Measurements from ENCODE around the gene OGFOD1.

The OGFOD1 gene

DNA sequence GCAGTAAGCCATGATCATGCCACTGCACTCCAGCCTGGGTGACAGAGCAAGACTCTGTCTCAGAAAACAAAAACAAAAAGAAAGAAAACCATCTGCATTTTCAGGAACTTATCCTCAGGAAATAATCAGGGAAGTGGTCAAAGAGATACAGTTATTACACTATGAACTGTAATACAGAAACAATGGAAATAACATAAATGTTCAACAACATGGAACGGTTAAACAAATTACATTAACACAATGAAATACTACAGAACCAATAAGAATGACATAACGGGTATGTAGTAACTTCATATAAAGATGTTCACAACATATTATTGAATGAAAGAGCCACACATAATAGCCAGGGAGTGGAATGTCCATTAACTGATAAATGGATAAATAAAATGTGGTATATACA lies 61.7 kb downstream of the OGFOD1 start:
- peaks cover 0 to 9% of the 10 kb centered on the region in 2 experiments for H3K4me1 ChIP-seq (ENCODE audit: control insufficient read depth in 1 of 2, insufficient read depth in 1 of 2, low read depth in 1 of 2, low read length in 1 of 2)
- TF ChIP-seq, protein P1, sequence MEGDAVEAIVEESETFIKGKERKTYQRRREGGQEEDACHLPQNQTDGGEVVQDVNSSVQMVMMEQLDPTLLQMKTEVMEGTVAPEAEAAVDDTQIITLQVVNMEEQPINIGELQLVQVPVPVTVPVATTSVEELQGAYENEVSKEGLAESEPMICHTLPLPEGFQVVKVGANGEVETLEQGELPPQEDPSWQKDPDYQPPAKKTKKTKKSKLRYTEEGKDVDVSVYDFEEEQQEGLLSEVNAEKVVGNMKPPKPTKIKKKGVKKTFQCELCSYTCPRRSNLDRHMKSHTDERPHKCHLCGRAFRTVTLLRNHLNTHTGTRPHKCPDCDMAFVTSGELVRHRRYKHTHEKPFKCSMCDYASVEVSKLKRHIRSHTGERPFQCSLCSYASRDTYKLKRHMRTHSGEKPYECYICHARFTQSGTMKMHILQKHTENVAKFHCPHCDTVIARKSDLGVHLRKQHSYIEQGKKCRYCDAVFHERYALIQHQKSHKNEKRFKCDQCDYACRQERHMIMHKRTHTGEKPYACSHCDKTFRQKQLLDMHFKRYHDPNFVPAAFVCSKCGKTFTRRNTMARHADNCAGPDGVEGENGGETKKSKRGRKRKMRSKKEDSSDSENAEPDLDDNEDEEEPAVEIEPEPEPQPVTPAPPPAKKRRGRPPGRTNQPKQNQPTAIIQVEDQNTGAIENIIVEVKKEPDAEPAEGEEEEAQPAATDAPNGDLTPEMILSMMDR (IDR thresholded peaks at IDR 0.05) = no peak

DNA sequence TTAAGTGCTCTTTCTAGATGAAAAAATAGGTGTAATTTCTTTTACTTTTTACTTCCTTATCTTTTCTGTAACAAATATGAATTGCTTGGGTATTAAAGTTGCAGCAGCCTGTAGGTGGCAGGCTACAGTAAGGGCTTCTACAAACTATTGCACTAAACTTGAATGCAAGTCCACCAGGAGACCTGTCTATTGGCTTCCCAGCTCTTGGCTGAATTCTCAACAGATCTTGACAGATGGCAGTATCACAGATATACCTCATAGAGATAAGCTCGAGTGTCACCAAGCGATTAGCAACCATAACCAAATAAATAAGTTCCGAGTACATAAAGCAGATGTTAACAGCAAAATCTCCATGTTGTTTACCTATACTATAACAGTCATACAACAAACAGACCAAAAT lies 62.6 kb downstream of the OGFOD1 start:
- Histone ChIP-seq H3K9me3 (no peaks in the 10 kb centered on the region), H3K4me3 (ENCODE audit: low read depth in 1 of 2, low read length in 1 of 2) (no peak overlapping the region), H3K27ac (no peak overlapping the region), H3K36me3 (peaks cover 17% of the 10 kb centered on the region), H3K27me3 (no peaks in the 10 kb centered on the region), H3K4me1 (ENCODE audit: control insufficient read depth in 1 of 2, insufficient read depth in 1 of 2, low read depth in 1 of 2, low read length in 1 of 2) (peaks cover 0 to 9% of the 10 kb centered on the region in 2 experiments)
- TF ChIP-seq, protein P1 (IDR thresholded peaks at IDR 0.05) = no peak

More for the DNA sequence above, 61.7 kb downstream of the OGFOD1 start:
- Histone ChIP-seq H3K4me3 (ENCODE audit: low read depth in 1 of 2, low read length in 1 of 2) (no peak overlapping the region), H3K27ac (no peak overlapping the region), H3K36me3 (peaks cover 25% of the 10 kb centered on the region), H3K27me3 (no peaks in the 10 kb centered on the region), H3K9me3 (no peaks in the 10 kb centered on the region)

DNA sequence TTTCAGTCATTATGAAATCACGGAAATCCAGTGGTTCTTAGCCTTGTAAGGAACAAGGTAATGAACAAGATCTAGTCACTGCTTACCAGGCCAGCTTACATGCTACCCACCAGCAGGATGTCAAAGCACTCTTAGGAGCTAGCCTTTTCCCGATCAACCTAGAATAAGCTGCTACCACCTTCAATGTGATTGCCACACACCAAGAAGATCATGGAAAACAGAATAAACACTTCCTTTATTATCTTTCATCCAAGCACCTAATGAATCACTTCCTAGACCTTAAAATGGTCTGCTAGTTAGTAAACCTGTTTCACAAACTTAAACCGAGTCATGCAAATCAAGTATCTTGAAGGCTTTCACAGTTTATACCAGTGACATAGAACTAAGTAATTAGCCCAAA lies 63.5 kb downstream of the OGFOD1 start:
- TF ChIP-seq, protein P1 (IDR thresholded peaks at IDR 0.05) = no peak
- H3K27ac ChIP-seq = no peak overlapping the region
- H3K4me1 ChIP-seq (ENCODE audit: control insufficient read depth in 1 of 2, insufficient read depth in 1 of 2, low read depth in 1 of 2, low read length in 1 of 2) = peaks cover 3 to 9% of the 10 kb centered on the region in 2 experiments
- no peak overlapping the region for H3K4me3 ChIP-seq (ENCODE audit: low read depth in 1 of 2, low read length in 1 of 2)
- no peaks in the 10 kb centered on the region for H3K9me3 ChIP-seq
- H3K27me3 ChIP-seq = no peaks in the 10 kb centered on the region
- peaks cover 9% of the 10 kb centered on the region for H3K36me3 ChIP-seq

DNA sequence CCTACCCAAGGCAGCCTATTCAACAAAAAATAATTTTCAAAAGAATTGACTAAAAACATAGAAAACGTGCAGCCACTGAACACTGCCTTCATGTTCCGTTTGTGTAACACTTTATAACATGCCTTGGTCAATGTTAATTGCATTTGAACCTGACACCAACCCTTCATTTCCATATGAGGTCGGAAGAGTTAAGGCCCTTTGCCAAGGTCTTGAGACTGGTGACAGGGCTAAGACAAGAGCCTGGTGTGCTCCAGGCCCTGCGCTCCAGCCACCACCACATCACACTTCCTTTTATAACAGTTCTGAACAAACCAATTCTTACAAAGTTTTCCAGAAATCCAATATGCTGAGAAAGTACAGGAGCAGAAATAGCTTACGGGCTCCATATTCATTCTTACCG lies 64.3 kb downstream of the OGFOD1 start:
- Histone ChIP-seq H3K27me3 (no peaks in the 10 kb centered on the region), H3K4me3 (ENCODE audit: low read depth in 1 of 2, low read length in 1 of 2) (no peak overlapping the region), H3K9me3 (no peaks in the 10 kb centered on the region), H3K27ac (no peak overlapping the region), H3K4me1 (ENCODE audit: control insufficient read depth in 1 of 2, insufficient read depth in 1 of 2, low read depth in 1 of 2, low read length in 1 of 2) (peaks cover 6 to 17% of the 10 kb centered on the region in 2 experiments), H3K36me3 (peaks cover 3% of the 10 kb centered on the region)
- TF ChIP-seq, protein P1 (IDR thresholded peaks at IDR 0.05) = no peak

DNA sequence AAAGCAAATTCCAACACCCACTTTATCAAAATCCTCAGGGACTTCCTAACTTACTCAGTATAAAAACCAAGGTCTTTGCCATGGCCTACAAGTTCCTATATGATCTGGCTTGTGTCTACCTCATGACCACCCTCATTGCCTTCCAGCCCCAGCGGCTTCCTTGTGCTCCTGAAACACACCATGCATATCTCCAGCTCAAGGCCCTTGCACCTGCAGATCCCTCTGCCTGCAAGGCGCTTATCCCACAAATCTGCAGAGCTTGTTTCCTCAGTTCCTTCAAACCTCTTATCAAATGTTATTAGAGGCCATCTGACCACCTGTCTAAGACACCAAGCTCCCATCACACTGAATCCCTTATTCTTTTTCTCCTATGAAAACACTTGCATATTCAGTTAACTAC lies 65.9 kb downstream of the OGFOD1 start:
- TF ChIP-seq, protein P1 (IDR thresholded peaks at IDR 0.05) = no peak
- H3K4me3 ChIP-seq (ENCODE audit: low read depth in 1 of 2, low read length in 1 of 2) = no peak overlapping the region
- no peaks in the 10 kb centered on the region for H3K27me3 ChIP-seq
- H3K27ac ChIP-seq = no peak overlapping the region
- H3K36me3 ChIP-seq = no peaks in the 10 kb centered on the region
- H3K9me3 ChIP-seq = no peaks in the 10 kb centered on the region
- peaks cover 6 to 17% of the 10 kb centered on the region in 2 experiments for H3K4me1 ChIP-seq (ENCODE audit: control insufficient read depth in 1 of 2, insufficient read depth in 1 of 2, low read depth in 1 of 2, low read length in 1 of 2)

DNA sequence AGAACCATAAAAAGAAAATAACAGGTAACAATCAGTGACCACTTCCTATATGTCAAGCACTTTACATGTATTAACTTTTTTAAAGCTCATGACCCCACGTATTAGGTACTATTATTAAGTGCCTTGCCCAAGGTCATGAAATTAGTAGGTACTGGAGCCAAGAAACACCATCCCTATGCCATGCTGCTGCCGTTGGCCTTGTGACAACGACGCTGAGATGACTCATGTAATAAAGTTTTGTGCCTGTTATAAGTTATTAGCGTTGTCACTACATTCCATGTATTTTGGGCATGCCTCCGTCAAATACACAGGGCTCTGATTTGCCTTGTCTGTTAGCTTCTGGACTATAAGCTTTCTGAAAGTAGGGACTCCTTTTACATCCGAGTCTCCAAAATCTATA lies 67.1 kb downstream of the OGFOD1 start:
- TF ChIP-seq, protein P1 (IDR thresholded peaks at IDR 0.05) = no peak
- no peak overlapping the region for H3K27ac ChIP-seq
- no peaks in the 10 kb centered on the region for H3K36me3 ChIP-seq
- peaks cover 6 to 10% of the 10 kb centered on the region in 2 experiments for H3K4me1 ChIP-seq (ENCODE audit: control insufficient read depth in 1 of 2, insufficient read depth in 1 of 2, low read depth in 1 of 2, low read length in 1 of 2)
- H3K4me3 ChIP-seq (ENCODE audit: low read depth in 1 of 2, low read length in 1 of 2) = no peak overlapping the region
- H3K9me3 ChIP-seq = no peaks in the 10 kb centered on the region
- no peaks in the 10 kb centered on the region for H3K27me3 ChIP-seq

Measured in neutrophil (primary cell).